HG03103 (cell line): ENCODE measurements around the gene ROBO1.
"Not testable (repeated sequence)": the region's sequence is repeated elsewhere in the genome, so short reads cannot be mapped to it uniquely, and the experiment has no call there.

ENCODE experiments used
- ATAC-seq: cut with Tn5 transposase; IDR thresholded peaks from one replicate; pipeline ENCODE4 v1.9.1; 2021; ENCODE audit warnings: low read depth; ENCODE audit not compliant: unreplicated experiment

Gene ROBO1

DNA sequence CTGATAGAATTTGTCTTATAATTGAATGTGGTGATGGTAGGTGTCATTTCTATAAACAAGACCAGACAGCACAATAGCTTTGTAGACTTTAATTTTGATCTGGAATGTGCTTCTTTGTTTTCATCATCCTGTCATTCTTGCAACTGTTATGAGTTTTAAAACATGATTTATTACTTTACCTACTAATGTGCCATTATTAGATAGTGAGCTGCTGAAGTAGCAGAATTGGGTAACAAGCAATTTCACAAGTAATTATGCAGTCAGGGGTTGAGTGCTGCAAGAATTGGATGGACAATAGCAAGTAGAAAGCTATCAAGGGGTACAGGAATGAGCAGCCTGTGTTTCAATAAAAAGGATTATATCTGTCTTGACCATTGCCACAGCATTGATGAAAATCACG lies 975.6 kb downstream of the ROBO1 start:
- no peak for ATAC-seq

DNA sequence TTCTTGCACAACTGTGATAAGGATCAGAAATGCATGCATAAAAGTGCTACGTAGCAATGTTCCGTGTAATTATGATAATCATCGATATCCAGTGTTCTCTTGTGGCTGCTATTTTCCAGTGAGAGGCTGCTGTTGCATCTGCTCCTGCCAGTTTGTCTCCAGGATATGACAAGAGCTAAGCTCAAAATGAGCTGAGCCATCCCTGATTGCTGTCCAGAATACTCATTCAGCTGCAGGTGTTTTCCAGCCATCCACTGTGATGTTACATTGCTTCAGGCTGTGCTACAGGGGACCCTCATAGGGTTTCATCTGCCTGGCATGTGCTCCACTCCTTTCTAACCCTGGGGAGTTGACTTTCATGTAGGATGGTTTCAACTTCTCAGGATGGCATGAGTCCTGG lies 976.0 kb downstream of the ROBO1 start:
- no peak for ATAC-seq

DNA sequence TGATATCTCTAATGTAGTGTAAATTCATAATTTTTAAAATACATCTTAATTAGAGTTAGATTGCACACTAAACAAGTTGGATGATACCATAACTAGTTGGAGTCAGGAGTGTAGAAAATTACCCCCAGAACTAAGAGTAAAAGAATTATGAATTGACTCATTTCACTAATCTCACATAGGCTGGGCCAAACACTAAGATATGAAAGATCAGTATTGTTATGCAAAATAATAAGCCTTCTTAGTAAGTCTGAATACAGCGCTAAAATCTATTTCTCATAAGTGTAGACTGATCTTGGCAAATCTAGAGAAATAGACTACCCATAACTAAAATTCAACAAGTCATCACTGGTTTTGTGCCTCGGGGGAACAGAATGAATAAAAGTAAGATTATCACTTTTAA lies 979.0 kb downstream of the ROBO1 start:
- ATAC-seq = no peak

DNA sequence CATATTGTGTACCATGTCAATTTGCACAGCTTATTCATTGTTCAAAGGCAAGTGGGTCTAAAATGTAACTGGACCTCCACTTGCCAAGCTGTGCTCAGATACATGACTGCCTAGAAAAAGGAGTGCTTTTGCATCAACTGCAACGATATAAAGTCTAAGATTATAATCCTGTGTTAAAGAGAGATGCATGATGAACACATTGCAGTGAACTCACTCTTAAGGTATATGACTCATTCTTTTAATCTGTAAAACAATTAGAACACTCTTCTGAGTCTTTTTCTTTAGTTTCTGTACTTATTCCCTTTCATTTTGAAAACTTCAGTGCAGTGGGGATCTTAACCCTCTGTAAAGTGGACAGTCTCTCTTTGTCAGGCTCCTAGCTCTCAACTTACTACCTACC lies 982.8 kb downstream of the ROBO1 start:
- ATAC-seq = no peak

DNA sequence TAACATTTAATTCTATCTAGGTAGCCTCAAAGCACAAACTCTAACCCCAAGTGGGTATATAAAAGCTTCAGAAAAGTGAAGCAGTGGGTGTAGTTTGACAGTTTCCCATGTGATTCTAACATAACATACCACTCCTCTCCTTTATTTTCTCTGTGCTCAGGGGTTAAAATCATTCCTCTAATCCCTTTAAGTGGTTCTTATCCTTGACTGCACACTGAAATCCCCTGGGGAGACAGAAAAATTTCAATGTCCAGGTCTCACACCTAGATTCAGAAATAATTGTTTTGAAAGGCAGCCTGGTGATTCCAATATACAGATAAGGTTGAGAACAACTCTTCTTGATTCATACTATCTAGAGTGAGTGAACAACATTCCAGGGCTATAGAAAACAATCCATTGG lies 986.4 kb downstream of the ROBO1 start:
- ATAC-seq = no peak

DNA sequence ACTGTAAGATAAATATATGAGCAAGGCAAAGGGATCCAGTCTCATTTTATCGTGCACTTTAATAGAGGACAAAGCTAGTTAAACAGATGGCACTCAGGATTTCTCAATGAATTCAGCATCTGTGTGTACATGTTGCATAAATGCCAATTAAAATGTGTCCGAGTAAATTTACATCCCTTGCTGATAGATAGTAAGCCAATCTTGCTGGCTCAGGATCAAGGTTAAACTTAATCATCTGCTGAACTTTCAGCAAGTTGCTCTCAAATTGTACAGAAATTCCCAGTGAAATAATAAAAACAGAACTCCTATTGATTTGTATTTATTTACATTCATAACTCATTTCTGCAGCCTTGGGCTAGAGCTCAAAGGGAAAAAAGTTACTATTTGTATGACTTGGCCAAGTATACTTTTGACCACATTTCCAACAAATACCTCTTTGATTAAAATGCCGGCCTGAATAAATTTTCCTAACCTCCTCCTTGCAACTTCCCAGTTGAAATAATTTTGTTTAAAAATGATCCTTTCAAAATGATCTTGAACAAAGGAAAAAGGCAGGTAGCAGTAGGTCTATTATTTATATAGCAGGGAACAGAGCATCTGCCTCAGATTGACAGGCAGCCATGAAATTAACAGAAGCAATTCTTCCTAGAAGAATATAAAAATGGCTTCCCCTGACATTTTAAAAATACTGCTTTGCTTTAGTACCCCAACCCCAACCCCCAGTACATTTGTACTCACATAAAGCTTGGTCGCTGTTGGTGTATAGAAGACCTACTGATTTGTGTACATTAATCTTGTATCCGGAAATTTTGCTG lies 1001.9 kb downstream of the ROBO1 start:
- no peak for ATAC-seq

DNA sequence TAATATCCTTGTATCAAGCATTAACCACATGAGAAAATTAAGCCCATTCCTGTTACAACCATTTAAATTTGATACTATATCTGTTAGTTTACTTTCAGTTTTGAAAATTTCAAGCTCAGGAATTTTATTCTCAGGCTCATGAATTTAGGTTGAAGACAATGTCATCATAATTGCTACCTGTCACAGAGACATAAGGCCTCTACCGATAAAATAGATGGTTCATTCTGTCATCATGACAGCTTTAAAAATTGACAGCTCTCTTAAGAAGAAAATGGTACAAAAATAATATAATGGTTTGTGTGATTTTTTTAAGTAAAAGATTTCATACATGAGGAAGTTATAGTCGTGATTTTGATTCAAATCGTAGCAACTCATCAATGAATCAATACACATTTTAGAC lies 1003.2 kb downstream of the ROBO1 start:
- no peak for ATAC-seq

DNA sequence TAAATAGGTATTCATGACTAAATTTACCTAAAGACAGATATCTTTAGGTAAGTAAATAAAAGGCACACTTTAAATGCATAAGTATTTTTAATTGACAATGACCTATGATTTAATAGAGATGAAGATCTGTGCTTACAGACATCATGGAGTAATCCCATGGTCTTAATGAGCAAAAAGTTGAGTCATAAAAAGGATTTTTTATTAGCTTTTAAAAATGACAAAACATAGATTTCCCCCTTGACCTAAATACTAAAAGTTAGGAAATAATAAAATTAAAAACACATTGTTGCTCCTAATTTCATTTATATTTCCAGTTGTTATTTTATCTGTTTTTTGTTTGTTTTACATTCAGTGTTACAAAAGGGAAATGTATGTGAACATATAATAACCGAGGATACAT lies 1005.7 kb downstream of the ROBO1 start:
- no peak for ATAC-seq

DNA sequence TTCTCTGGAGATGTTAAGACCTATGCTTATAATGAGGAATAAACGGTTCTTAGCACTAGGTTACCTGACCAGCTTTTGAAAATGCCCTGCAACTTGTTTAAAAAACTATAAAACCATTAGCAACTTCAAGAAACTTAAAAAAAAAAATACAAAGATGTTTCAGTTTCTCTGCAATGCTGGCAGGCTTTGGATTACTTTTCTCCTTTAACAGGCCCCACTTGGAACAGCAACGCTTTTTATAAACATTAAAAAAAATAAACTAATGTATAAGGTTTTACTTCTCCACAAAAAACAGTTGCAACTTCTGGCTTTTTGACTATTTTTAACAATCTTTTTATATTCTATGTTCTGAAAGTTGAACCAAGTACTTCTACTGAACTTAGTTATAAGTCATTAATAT lies 1006.7 kb downstream of the ROBO1 start:
- no peak for ATAC-seq

DNA sequence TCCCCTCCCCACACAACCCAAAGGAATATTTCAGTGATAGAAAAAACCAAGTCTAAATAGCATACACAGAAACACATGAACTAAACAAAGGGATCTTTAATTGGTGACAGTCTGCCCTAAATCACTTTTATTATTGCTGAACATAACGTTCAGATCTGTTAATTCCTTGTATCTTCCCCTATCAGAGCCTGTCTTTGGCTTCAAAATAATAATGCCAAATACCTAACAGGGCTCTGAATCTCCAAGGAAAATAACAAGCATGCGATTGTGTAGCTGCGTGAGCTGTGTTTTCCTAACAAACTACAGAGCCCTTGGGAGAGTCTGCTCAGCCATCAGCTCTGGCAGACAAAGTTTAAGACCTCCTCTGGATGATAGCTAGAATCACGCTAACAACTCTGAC lies 1010.1 kb downstream of the ROBO1 start:
- no peak for ATAC-seq

DNA sequence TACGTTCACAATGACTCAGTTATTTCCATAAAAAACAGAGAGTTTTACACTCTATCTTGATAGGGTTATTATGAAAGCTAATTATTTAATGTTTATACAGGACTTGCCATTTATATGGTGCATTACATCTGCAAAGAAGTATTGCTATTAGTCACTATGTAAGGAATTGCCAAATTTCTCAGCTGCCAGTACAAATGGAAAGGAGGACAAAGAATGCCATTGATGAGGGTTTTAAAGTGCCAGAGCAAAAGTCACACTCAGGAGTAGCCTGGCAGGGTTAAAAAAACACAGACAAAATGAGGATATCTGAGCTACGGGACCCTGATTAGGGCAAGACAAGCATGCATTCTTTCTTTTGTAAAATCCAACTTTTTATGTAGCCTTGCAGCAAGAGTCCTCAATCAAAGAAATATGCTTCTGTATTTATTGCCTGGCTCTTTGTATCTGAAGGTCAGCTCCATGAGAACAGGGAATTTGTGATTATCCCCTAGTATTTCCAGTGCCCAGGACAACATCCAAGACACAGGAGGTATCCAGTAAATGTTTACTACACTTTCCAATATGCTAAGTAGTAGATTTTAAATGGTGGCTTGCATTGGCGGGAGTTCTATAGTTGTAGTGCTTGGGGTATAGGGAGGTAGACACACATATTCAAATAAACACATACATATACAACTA lies 1013.6 kb downstream of the ROBO1 start:
- ATAC-seq = no peak

DNA sequence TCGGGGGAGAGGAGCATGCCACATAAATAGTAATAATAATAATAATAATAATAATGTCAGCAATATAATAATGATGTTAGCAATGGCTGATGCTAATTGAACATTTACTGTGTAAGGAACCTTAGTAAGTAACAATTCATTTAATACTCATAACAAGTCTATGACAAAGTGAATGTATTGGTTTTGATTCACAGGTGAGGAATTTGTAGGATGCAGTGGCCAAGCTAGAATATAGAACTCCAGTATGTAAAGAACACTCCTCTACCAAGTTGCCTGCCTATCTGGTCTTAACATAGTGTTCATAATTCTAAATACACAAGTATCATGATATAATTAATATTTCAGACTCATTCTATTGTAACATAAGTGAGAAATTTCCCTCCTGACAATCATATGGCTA lies 1016.5 kb downstream of the ROBO1 start:
- ATAC-seq = no peak

DNA sequence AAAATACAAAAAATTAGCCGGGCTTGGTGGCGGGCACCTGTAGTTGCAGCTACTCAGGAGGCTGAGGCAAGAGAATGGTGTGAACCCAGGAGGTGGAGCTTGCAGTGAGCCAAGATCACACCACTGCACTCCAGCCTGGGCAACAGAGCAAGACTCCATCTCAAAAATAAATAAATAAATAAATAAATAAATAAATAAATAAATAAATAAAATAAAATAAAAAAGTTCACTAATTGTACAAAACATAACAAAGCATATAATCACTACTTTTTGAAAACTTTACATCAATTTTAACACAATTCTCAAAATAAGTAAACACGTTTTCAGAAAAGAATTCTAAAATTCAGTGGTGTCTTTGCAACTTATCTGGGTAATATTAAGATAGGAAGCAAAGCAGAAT lies 1017.5 kb downstream of the ROBO1 start:
- not testable (repeated sequence) for ATAC-seq

DNA sequence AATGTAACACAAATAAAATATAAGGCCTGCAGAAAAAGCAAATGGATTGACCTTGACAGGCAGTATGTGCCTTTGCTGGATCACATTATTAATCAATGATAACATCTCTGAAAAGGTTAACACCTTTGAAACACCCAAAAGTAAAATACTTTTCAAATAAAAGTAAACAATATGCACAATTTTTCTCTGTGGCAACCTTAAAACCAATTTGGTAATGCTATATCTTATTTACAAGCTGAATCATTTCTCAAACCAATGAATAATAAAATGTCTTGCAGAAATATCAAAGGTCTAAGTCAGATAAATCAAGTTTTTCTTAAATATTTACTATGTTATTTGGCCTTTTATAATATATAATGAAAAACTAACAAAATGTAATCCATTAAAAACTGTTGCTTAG lies 1018.7 kb downstream of the ROBO1 start:
- ATAC-seq = no peak

DNA sequence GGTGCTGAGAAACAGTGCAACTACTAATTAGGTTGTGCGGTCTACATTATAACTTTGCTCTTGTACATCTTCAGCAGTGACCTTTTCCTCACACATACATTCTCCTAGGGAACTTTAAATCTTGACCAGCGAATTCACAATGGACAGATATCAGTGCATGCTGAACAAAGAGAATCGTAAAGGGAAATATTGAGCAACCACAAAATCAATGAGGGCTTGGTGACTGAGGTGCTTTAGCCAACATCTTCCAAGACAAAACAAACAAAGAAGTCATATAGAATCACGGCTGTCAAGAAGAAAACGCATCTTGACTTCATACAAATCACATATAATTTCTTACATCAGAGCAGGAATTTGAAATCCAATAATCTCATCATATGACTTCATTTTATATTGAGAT lies 1022.0 kb downstream of the ROBO1 start:
- ATAC-seq = no peak

DNA sequence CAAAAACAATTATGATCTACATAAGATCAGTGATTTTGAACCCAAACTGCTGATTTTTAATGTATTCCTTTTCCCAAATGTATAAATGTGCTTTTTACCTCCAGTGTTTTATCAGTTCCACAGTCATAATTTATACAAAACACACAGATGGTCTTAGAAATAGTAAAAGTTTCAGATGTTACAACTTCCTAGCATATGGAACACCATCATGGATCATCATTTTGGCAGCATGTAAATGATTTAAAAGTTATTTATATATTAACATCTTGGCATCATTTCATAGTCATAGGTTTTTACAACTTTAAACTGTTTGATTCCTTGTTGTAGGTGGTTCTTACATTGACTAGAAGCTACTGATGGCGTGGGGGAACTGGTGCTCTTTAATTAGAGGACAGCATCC lies 1025.3 kb downstream of the ROBO1 start:
- ATAC-seq = no peak

DNA sequence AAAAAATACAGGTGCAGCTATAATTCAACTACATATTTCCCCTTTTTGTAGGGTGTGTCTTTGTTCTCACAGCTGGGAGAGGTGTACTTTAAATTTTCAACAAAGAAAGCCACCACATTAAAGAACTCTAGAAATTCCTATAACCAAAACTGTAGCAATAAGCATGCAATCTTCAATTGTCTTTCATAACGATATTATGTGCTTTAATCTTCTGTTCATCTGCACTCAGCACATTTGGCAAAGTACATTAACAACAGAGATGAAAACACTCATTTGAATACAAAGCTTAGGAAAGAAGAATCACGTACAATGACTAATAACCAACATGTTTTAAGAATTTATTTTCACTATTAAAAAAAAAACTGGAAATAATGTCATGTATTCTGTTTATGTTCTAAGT lies 1025.8 kb downstream of the ROBO1 start:
- no peak for ATAC-seq

DNA sequence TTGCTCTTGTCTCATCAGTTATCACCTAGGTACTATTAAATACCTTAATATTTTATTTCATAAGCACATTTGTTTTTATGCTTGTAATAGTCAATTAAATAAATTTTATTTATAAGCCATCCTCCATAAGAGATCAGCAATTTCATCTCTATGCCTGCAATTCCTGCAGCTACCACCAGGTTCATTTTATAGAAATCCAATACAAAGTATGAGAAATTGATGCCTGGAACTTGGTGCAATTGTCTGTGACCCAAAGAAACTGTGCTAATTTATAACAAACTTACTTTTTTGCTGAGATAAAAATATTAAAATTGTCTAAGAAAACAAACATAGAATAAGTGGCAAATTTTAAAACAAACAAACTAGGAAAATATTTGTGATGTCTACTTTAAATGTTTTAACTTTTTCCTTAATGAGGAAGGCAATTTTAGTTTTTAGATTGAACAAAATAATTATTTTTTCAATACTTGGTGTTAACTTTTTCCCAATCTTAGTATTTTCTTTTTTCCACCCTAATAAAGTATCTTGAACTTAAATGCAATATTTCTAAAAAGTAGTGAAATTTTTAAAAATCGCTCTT lies 1026.6 kb downstream of the ROBO1 start:
- no peak for ATAC-seq

DNA sequence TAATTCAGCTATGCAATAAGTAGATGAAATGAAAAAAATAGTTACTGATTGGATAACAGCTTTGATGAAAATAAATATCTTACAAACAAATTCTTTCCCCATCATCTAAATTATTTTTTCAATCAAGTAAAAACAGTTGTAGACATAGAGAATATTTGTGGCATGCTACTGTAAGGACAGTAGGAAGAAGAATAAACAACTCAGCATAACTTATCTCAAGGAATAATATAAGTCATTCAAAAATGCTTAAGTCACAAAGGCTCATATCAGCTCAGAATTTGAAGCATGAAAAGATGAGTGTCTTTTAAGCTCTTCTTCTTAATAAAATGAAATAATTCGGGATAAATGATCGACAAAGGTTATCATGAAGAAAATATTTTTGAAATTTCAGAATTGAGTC lies 1029.0 kb downstream of the ROBO1 start:
- ATAC-seq = no peak

DNA sequence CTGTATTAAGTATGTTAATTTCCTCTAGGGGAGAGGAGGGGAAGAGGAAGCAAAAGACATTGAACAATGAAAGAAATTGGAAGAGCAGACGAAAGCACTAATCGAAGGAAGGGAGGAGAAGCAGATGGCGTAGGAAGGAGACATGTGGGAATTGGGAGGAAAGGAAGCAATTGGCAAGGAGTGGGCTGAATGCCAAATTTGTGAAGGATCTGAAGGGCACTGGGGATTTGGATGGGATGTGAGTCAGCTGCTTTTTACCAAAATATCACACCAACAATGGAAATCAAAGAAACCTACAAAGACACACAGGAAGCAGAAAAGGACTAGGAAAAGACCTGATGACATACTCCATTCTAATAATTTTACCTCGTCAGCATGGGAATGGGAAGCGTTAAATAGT lies 1029.8 kb downstream of the ROBO1 start:
- ATAC-seq = no peak

DNA sequence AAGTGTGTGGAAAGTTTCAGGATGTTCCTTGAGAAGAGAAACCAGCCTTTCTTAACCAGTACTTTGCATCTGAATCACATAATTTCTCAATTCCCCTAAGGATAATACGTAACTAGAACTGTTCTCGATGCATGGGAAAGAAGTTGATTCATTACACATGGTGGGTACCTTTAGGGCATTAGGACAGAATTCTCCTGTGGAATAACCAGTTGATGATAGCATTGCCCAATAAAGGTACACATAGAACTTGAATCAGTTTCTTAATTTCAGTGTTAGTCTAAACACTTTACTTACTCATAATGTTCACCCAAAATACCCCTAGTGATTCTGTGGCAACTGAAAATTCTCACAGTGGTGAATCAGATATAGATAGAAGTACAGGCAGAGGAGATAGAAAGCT lies 1030.9 kb downstream of the ROBO1 start:
- no peak for ATAC-seq

DNA sequence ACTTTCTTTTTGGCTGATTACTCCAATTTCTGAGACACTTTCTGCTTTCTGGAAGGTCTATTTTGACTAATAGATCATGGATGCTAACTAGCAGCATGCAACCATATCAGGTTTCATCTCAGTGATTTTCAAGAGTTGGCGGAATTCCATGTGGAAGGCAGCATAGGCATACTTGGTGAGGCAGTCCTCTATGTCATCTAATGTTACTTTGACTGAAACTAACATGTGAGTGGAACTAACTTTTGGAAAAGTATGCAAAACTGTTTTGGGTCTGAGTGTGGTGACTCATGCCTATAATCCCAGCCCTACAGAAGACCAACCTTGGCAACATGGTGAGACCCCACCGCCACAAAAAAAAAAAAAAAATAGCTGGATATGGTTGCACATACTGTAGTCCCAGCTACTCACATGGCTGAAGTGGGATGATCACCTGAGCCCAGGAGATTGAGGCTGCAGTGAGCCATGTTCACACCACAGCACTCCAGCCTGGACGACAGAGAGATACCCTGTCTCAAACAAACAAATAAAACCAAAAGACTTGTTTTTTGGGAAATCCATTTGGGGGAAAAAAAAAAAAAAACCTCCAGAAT lies 1033.7 kb downstream of the ROBO1 start:
- no peak for ATAC-seq
